Measurements from ENCODE around the gene WDFY4.
A peak's percentile ranks its signal among the peaks of the same experiment; 100 is the strongest.

Gene WDFY4

DNA sequence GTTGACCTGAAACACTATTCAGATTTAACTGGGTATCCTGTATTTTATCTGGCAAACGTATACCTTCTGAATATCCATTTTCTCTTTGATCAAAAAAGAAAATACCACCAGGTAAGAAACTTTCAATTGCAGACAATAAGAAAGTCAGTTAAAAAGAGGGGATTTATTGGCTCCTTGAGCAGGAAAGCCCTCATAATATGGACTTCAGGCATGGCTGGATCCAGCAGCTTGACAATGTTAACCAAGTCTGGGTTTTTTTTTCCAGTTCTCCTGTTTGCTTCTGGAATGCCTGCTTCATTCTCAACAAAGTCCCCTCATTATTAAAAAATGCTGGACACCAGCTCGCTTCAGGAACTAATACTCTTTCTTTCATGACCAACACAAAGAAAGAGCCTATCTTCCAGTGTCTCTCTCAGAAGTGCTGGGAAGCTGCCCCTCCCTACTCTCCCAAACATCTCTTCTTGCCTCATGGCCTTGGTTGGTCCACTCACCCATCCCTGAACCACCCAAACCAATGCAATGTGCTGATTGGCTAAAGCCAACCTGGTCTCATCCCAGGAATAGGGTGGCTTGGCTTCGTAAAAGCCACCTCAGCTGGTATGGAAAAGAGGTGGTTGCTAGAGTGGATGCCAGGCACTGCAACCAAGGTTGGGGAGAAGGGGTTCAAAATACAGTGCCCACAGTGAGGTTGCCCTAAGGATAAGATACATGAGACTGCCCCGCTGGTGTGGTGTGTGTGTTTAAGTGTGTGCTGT, 30.6 kb upstream of the WDFY4 start:
- Mint-ChIP-seq H3K27ac (no peak overlapping the region), H3K36me3 (ENCODE audit: low read depth) (no peaks in the 10 kb centered on the region), H3K4me3 (no peak overlapping the region), H3K27me3 (ENCODE audit: low read depth, poor library complexity) (peaks cover 74% of the 10 kb centered on the region), H3K9me3 (no peaks in the 10 kb centered on the region), H3K4me1 (peaks cover 4% of the 10 kb centered on the region)
- no peak for DNase-seq
- TF ChIP-seq CTCF (IDR thresholded peaks at IDR 0.05): no peak

GRCh38 chr10:48655411-48656240, 29.0 kb upstream of the WDFY4 start:
- DNase-seq: no peak
- Mint-ChIP-seq H3K9me3 (no peaks in the 10 kb centered on the region), H3K4me1 (peaks cover 4% of the 10 kb centered on the region), H3K27ac (no peak overlapping the region), H3K4me3 (peak overlapping the region; percentile 38), H3K27me3 (ENCODE audit: low read depth, poor library complexity) (peaks cover 70% of the 10 kb centered on the region), H3K36me3 (ENCODE audit: low read depth) (no peaks in the 10 kb centered on the region)
- no peak for TF ChIP-seq CTCF (IDR thresholded peaks at IDR 0.05)

GRCh38 chr10:48656241-48656913, 28.3 kb upstream of the WDFY4 start:
- Mint-ChIP-seq H3K27ac (no peak overlapping the region), H3K4me3 (peak overlapping the region; percentile 83), H3K9me3 (no peaks in the 10 kb centered on the region), H3K36me3 (ENCODE audit: low read depth) (no peaks in the 10 kb centered on the region), H3K27me3 (ENCODE audit: low read depth, poor library complexity) (peaks cover 63% of the 10 kb centered on the region), H3K4me1 (peaks cover 4% of the 10 kb centered on the region)
- DNase-seq: peak; percentile 97
- peak; percentile 94 for TF ChIP-seq CTCF (IDR thresholded peaks at IDR 0.05)

DNA sequence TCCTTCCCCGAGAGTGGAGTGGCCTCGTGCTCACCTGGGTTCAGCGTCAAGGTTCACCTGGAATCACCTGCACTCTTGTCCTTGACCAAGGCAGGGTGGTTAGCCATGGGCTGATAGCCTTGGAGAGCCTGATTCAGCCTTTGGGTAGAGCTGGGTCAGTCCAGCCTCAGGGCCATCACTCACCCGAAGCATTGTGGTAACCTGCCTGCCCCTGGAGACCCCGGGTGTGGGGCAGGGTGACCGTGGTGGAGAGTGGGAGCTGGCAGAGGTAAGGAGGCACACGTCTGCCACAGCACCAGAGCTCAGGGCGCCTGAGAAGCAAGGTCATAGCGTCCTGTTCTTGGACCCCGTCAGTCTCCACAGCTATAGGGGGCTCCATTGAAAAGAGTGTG, 27.8 kb upstream of the WDFY4 start:
- DNase-seq: no peak
- Mint-ChIP-seq H3K4me3 (peak overlapping the region; percentile 83), H3K4me1 (peaks cover 4% of the 10 kb centered on the region), H3K27me3 (ENCODE audit: low read depth, poor library complexity) (peaks cover 60% of the 10 kb centered on the region), H3K36me3 (ENCODE audit: low read depth) (no peaks in the 10 kb centered on the region), H3K27ac (no peak overlapping the region), H3K9me3 (no peaks in the 10 kb centered on the region)
- no peak for TF ChIP-seq CTCF (IDR thresholded peaks at IDR 0.05)

DNA sequence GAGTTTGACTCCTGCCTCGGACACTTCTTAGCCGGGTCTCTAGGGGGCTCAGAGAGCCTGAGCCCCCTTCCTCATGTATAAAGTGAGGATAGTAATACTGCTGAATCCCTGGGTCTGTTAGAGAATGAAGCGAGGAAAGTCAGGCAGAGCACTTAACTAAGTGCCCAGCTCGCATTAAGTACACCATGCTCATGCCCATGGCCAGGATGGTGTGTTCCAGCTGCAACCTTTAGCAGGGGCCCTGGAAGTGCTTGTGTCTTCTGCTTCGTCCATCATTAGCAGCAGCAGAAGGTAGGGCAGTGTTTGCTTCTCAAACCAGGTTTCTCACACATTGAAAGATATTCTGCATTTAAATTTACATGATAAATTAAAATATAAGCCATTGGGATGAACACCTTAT, 27.3 kb upstream of the WDFY4 start:
- Mint-ChIP-seq H3K27ac (no peak overlapping the region), H3K4me1 (peaks cover 4% of the 10 kb centered on the region), H3K27me3 (ENCODE audit: low read depth, poor library complexity) (peaks cover 58% of the 10 kb centered on the region), H3K36me3 (ENCODE audit: low read depth) (no peaks in the 10 kb centered on the region), H3K4me3 (no peak overlapping the region), H3K9me3 (no peaks in the 10 kb centered on the region)
- DNase-seq: no peak
- no peak for TF ChIP-seq CTCF (IDR thresholded peaks at IDR 0.05)
